Stimulated activated CD8-positive, alpha-beta memory T cell treated with anti-CD3 and anti-CD28 coated beads, Interleukin-7, amount 100 ng/mL, for 24 hours (primary cell): ENCODE data around the gene A2M.
"Not testable (repeated sequence)": the region's sequence is repeated elsewhere in the genome, so short reads cannot be mapped to it uniquely, and the experiment has no call there.

Experiments
- DNase-seq: peaks from one replicate; pipeline ENCODE4 v3.0.0-alpha.2; 2020; ENCODE audit warnings: low read depth

A2M gene

DNA sequence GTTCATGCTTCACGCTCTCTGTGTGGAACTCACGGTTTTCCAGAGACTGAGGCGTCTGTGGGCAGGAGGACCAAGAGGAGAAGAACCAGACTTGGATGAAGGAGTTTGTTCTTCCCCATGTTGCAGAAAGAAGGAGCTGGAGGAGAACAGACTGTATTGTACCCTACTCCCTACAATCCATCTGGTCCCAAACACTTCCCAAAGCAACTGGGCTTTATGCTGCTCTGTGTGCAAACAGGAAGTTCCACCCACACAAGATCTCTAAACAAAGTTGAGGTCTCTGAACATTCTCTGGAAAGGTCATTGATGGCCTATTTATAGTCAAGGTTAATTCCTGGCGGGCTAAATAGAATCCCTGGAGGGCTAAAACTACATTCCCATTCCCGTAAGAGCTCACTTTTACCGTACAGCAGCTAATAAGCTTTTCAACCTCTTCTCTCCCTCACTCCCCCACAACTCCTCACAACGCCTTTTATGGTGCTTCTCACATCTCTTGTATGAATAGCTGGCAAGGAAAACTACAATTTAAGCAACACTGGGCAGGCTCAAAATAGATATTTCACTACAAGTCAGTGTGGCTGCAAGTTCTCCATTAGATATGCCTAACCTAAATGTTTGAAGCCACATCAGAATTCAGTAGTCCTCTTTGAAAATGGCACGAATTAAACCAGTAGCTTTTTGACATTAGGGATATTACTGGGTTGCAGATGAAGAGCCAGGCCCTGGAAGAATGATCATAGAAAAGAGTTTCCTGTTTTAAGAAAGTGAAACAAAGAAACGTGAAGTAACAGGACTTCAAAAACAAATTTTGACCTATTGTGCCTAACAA lies at the start of gene A2M:
A2M (minus strand) TSS at position 189 of the 829 bp plus-strand sequence; CDS start at position 119, 70 bp downstream.
- no peak for DNase-seq

DNA sequence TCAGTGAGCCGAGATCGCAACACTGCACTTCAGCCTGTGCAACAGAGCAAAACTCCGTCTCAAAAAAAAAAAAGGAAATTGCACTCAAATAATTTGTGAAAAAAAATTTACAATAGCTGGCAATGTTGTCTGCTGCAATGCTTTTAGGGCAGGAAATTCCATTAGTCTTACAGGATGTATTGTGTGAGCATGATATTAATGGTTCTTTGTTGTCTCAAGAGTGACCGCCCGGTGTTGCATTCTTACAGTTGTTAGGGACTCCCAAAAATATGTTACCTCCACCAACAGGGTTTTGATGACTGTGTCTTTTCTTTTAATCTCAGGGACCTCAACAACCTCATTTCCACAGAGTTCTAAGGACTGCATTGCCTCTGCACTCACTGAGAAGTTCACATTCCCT lies 47.7 kb upstream of the A2M start:
- DNase-seq = no peak

DNA sequence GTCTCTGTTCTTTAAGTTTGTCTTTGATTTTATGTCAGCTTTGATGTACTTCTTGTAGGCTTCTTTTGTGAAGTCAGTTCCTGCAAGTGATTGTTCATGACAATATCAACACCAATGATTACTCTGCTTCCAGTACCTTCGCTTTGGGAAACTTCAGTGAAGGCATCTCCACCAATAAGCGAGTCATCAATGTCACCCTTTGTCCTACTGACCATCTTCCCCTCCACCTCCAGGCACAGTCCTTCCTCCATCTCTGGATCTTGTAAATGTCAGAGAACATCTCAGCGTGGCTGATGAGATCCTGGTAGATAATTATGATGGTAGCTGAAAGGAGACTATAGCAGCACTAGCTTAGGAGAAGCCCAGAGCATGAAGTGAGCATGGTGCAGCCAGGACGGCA lies 40.4 kb upstream of the A2M start:
- DNase-seq = no peak

DNA sequence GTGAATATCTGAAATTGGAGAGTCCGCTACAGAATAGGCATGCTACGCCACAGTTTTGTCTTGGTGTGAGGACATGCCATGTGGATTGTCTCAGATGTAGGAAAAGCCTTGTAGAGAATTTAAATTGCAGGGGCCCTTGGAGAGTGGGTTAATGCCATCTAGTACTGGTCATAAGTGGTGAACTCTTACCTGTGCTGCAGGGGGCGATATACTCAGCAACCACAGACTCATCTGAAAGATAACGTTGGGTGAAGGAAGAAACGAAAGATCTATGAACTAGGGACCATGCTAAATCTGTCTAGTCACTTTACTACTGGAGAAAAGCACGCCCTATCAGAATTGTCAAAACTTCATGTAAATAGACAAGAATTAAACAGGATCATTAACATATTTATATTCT lies 33.7 kb upstream of the A2M start:
- DNase-seq = no peak

DNA sequence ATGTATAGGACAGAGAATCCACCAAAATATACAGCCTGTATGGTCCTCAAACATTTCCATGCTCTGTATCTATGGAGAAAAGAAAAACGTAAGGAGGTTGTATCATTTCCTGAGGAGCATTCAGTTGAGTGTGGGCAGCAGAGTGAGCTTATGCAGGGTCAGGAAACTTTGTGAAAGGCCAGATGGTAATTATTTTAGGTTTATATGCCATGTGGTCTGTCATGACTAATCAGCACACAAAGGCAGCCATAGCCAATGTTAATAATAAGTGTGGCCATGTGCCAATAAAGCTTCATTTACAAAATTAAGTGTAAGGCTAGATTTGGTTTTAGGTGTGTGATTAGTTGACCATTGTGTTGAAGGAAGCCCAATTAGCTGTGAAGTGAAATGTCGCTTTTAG lies 33.2 kb upstream of the A2M start:
- no peak for DNase-seq

DNA sequence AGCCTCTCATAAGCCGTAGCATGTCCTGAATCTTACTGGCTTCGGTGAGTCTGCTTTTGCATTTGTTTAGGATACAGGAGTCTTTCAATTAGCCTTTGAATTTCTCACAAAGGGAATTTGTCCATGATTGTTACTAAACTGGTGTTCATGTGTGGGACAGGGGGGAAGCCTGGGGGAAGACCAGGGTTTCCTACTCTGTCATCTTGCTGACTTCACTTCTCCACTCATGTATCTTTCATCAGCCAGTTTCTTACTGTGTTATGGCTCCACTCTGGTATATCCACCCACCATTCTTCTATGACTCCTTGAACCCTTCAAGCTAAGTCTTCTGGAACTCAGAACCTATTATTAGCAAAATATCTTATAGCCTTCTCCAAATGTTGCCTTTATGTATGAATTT lies 31.7 kb upstream of the A2M start:
- no peak for DNase-seq

DNA sequence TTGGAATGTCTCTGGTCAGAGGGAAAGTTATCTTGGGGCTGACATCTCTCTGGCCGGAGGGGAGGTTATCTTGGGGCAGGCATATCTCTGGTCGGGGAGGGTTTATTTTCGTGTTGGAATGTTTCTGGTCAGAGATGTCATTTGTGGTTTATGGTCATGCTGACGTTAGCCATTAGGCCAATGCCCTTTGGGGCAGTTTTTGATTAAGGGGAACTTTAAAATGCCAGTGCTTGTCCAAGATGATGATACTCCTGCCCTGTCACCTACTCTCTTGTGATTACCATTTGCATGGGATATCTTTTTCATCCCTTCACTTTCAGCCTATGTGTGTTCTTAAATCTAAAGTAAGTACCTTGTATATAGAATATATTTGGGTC lies 29.0 kb upstream of the A2M start:
- no peak for DNase-seq

DNA sequence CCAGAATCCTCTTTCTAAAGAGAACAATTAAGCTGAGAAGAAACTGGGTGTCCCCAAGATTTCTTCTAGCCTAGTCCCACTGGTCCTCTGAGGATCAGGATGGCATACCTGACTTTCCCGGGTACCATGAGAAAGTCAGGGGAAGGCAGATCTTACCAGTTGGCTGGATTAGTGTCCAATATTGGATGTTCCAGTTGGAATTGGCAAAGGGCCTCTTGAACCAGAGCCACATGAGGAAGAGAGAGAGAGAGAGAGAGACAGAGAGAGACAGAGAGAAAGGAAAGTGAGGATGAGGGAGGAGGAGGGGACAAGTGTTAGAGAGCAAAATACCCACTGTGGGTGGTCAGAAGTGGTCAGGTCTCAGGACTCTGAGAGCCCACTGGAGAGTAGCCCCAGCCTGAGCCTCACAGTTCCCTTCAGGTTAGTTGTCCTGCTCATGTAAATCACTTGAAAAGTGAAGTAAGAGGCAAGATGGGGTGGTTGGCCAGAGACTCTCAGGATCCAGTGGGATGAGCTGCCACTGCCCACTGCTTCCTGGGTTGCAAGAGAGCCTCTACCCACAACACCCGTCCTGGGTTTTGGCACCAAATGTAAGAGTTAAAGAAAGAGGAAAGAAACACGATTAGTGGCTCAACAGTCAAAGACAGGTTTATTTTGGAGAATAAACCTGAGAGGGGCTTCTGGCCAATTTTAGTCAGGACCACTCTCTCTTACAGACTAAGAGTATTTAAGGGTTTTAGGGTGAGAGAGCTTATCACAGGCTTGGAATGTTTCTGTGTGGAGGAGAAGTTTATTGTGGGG lies 28.4 kb upstream of the A2M start:
- no peak for DNase-seq

DNA sequence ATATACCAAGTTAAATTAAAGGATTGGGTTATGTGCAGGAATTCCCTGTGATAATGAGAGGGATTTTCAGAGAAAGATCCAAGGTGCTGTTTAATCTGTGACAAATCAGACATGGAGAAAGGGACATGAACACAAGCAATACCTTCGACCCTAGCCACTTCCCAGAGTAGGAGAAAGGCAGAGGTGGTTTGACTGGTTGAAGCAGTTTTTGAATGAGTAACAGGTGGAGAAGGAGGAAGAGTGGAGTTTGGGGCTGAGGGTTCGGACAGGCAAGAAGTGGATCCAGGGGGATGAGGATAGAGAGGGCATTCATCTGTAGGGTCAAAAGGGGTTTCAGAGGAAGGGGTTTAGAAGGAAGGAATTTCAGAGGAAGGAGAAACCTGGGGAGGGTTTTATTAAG lies 27.4 kb upstream of the A2M start:
- DNase-seq = no peak

DNA sequence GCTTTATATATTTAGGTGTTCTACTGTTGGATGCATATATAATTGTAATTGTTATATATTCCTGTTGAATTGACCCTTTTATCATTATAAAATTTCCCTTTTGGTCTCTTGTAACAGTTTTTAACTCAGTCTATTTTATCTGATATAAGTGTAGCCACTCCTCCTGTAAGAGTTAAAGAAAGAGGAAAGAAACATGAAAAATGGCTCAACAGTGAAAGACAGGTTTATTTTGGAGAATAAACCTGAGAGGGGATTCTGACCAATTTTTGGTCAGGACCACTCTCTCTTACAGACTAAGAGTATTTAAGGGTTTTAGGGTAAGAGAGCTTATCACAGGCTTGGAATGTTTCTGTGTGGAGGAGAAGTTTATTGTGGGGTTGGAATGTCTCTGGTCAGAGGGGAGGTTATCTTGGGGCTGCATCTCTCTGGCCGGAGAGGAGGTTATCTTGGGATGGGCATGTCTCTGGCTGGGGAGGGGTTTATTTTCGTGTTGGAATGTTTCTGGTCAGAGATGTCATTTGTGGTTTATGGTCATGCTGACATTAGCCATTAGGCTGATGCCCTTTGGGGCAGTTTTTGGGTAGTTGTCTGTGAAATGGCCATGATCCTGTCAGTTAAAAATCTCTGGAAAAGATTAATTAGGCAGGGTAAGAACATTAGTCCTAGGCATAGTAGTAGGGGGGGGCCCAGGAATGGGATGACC lies 24.0 kb upstream of the A2M start:
- DNase-seq = not testable (repeated sequence)

DNA sequence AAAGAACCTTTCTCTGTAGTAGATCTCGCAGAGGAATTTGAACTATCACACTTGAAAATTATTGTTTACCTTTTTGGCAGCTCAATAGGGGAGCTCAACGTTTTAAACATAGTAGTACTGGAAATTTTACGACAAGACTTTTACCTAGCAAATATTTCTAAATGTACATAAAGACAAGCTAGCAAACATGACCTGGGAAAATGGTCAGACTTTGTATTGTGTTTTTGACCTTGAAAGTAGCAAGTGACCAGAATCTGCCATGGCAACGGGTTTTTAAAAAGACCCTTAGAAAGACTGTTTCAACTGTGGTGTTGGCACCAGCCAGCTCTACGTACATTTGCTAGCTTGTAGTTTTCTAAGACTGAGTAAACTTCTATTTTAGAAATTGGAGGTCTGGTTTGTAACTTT lies 20.2 kb upstream of the A2M start:
- no peak for DNase-seq

DNA sequence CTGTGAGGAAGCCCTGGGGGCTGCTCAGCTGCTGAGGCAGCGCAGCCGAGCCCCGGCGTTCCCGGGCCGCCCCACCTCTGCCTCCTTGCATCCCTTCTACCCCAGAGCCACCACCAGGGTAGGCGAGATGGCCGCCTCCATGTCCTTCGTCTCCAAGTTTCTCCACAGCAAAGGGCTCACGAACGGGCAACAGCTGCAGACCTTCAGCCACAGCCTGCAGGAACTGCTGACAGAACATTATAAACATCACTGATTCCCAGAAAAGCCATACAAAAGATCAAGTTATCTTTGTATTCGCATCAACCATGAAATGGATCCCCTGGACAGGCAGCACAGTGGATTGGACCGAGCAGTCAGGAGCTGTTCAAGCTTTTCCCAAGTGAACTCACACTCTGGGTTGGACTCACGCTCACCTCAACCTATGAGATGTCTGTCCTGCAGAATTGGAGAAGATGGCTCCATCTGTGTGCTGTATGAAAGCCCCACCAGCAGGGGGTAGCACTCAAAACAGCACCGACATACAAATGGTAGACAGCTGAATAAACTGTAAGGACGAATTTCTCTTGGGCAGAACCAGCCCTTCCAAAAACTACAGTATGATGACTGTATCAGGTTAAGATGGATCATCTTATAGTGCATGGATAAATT lies 19.4 kb upstream of the A2M start:
- DNase-seq = no peak

DNA sequence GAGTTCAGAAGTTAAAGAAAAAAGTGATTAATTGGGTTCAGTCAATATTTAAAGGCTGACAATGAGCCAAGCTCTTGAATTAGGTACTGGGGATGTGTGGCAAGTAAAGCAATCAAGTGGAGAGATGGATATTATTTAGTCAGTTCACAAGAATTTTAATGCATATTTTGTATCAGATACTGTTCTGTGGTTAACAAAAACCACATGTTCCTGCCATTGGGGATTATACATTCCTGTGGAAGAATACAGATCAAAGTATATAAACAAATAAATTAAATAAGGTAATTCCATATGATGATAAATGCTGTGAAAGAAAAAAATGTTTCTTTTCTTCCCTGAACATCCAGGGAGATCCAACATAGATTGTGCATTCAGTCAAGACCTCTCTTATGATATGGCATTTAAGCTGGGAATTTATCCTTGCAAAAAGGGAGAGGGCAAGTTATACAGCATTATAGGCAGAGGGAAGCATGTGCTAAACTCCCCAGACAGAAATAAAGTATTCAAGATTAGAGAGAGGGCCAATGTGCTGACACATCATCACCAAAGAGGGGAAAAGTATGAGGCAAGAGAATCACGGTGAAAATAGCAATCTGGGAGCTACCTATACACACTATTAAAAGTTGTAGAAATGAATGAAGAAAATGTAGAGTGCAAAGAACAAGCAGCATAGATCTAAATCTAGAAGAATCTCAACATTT lies 17.6 kb upstream of the A2M start:
- no peak for DNase-seq

DNA sequence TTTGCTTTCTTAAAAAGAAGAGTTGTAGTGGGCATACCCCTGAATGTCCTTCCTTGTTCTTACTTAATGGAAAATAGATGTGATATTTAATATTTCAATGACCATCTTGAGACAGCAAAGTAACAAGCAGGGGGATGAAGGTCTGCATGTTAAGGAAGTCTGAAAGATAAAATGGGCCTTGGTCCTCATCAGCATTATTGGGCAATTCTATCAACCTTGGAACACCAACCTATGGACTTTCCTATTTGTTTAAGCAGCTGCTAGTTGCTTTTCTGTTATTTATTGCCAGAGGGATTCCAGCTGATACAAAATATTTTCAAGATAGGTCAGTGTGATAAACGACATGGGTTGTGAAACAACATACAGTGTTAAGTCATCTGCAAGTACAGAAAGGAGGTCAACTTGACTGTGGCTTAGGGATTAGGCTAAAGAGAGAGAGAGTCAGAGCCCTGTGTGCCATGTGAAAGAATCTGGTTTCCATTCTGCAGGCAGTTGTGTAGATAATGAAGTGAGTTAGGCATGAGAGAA lies 16.4 kb upstream of the A2M start:
- no peak for DNase-seq

DNA sequence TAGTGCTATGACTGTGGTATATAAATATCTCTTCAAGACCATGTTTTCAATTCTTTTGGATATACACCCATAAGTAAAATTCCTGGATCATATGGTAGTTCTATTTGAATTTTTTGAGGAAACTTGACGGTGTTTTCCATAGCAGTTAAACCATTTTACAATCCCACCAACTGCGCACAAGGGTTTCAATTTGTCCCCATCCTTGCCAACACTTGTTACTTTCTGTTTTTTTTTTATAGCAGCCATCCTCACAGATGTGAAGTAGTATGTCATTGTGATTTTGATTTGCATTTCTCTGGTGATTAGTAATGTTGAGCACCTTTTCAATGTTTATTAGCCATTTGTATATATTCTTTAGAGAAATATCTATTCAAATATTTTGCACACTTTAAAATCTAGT lies 14.5 kb upstream of the A2M start:
- no peak for DNase-seq

DNA sequence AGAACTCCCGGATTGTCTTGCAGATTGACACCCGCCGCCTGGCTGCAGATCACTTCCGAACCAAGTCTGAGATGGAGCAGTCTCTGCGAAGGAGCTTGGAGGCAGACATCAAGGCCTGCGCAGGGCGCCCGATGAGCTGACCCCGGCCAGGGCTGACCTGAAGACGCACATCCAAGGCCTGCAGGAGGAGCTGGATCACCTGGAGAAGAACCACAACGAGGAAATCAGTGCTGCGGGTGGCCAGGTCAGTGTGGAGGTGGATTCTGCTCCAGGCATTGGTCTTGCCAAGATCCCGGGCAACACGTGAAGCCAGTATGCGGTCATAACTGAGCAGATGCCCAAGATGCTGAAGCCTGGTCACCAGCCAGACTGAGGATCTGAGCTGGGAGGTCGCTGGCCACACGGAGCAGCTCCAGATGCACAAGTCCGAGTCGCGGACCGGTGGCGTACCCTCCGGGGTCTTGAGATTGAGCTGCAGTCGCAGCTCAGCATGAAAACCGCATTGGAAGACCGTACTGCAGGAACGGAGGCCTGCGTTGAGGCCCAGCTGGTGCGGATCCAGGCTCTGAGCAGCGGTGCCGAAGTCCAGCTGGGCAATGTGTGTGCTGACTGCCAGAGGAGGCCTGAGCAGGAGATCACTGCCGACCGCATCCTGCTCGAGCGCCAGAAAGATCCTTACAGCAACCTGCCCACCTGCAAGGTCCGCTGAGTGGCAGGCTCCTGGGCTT lies 12.4 kb upstream of the A2M start:
- DNase-seq = no peak

DNA sequence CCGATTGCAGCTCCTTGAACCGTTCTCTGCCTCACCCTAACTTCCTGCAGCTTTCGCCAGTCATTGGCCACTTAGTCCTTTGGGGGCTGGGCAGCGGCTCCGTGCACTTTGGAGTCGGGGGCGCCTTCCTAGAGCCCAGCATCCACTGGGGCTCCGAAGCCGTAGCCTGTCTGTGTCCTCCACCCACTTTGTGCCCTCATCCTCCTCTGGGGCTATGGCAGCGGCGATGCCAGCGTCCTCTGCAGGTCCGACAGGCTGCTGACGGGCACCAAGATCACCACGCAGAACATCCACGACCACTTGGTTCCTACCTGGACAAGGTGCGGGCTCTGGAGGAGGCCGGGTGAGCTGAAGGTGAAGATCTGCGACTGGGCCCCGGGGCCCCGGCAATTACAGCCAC lies 11.8 kb upstream of the A2M start:
- DNase-seq = no peak

DNA sequence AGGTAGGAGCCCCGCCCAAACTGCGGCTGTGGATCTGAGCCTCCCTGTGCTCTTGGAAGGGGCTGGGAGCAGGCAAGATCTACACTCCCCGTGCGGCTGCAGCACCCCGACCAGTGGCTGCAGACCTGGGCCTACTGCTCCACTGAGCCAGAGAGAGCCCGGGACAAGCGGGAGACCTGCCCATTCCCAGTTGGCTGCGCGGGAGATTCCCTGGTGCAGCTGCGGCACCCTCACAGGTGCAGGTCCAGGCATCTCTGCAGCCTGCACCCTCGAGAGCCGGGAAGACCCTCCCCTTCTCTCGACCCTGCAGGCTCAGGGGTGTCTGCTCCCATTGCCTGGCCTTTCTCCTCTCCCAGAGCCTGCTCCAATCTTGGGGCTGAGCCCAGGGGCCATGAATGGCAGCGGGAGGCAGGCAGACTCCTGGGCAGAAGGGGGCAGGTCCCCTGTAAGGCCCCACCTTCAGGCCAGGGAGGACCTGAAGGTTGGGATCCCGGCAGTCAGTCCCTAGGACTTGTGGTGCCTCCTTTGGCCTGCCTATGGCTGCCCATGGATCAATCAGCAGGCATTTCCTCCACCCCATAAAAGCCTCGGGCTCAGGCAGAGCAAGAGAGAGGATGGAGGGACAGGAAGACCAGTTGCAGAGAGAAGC lies 8.8 kb upstream of the A2M start:
- DNase-seq = no peak

DNA sequence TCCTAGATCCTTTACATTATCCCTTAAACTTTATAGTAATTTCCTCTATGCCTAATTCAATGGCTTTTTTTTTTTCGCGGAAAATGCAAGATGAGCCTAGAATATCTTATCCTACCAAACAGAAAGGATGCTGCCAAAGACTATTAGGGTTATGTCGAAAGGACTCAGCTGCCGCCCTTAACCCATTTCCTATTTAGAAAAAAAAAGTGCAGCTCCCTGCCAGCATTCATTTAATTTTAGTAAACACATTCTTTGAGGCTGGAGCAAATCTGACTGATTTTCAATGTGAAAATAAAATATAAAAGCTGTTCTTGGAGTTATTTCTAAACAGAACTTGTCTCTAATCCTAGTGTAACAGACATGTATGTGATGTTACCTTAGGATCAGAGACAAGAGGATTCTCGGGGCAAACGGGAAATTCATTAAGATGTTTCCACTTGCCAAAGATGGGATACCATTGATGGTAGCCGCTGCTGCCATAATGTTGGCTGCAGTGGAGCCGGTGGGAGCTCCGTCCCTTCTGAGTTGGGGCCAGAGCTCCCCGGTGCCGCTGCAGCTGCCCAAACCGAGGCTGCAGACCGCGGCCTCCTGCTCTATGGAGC lies 8.2 kb upstream of the A2M start:
- no peak for DNase-seq

DNA sequence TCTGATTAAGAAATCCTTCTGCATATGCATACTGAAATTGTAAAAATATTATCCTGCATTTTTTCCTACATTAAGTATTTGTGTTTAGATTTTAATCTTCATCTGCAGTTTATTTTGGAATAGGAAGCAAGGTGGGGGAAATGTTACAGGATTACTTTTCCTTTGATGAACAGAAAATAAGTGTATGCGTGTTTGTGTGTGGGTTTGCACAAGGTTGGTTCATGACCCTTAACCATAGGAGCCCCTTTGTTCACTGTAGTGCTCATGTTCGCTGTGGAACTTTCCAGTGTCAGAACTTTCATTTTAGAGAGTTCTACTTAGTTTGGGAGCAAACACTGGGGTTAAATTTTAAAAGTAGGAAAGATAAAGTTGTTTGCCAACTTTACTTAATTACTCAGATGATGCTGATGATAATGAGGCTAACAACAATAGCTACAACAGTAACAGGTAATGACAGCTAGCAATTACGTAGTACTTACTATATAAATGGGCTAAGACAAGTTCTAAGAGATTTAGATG lies 6.4 kb upstream of the A2M start:
- no peak for DNase-seq
